GM20000 (cell line): ENCODE data around the gene OGDHL.

Source experiments
- DNase-seq: peaks from one replicate; pipeline ENCODE4 v3.0.0; 2012; ENCODE audit warnings: low spot score
- CTCF ChIP-seq: IDR thresholded peaks from 2 replicates; pipeline ENCODE4 v1.5.1; 2012; ENCODE audit warnings: mild to moderate bottlenecking, control low read depth; ENCODE audit errors: extremely low read depth, missing control alignments

The OGDHL gene

GRCh38 chr10:49688261-49688846 lies 73.8 kb downstream of the OGDHL start:
- DNase-seq = no peak
- no peak for TF ChIP-seq CTCF

DNA sequence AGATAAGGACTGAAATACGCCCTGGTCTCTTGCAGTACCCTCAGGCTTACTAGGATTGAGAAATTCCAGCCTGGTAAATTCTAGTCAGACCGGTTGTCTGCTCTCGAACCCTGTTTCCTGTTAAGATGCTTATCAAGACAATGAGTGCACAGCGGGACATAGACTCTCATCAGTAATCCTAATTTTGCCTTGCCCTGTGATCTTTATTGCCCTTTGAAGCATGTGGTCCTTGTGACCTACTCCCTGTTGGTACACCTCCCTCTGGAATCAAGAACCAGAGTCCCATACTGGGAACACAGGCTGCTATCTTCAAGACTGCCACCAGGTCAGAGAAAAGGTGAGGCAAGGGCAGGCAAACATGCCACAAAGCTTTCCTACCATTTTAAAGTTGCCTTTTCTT lies 75.5 kb downstream of the OGDHL start:
- TF ChIP-seq CTCF = no peak
- DNase-seq = no peak
